A673 (cell line): ENCODE results near the gene GPRC5C.

ENCODE experiments used
- EZH2 ChIP-seq: fragments of 200-600 bp; sonication (generic); IDR thresholded peaks from 2 replicates; pipeline ENCODE4 v1.6.1; 2017; ENCODE audit warnings: borderline replicate concordance, low read depth, mild to moderate bottlenecking, mixed read lengths, antibody characterized with exemption, low read length; ENCODE audit not compliant: poor library complexity, severe bottlenecking
- TF ChIP-seq, protein P1 (sequence below): fragments of 300-800, 200-600 bp; sonication (generic); conservative IDR thresholded peaks from 2 replicates; pipeline ENCODE4 v1.5.1; 2017; ENCODE audit warnings: low read depth, mild to moderate bottlenecking, antibody characterized with exemption, low read length, moderate library complexity, mixed read lengths

GRCh38 chr17:74424657-74425056, 7.2 kb upstream of the GPRC5C start:
- no peak for TF ChIP-seq EZH2
- TF ChIP-seq, protein P1, sequence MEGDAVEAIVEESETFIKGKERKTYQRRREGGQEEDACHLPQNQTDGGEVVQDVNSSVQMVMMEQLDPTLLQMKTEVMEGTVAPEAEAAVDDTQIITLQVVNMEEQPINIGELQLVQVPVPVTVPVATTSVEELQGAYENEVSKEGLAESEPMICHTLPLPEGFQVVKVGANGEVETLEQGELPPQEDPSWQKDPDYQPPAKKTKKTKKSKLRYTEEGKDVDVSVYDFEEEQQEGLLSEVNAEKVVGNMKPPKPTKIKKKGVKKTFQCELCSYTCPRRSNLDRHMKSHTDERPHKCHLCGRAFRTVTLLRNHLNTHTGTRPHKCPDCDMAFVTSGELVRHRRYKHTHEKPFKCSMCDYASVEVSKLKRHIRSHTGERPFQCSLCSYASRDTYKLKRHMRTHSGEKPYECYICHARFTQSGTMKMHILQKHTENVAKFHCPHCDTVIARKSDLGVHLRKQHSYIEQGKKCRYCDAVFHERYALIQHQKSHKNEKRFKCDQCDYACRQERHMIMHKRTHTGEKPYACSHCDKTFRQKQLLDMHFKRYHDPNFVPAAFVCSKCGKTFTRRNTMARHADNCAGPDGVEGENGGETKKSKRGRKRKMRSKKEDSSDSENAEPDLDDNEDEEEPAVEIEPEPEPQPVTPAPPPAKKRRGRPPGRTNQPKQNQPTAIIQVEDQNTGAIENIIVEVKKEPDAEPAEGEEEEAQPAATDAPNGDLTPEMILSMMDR, result no peak
